ENCODE measurements around the gene IKZF1.

IKZF1 gene

GRCh38 chr7:50330696-50331095, 26.2 kb downstream of the IKZF1 start:
- DNase-seq (ENCODE audit: low spot score): no peak
- TF ChIP-seq CTCF (IDR thresholded peaks at IDR 0.05; ENCODE audit: extremely low read depth, missing control alignments): no peak

GRCh38 chr7:50331564-50332208, 27.2 kb downstream of the IKZF1 start:
- DNase-seq (ENCODE audit: low spot score): peak; percentile 62
- TF ChIP-seq CTCF (IDR thresholded peaks at IDR 0.05; ENCODE audit: extremely low read depth, missing control alignments): no peak

GRCh38 chr7:50332241-50333165, 28.0 kb downstream of the IKZF1 start:
- no peak for TF ChIP-seq CTCF (IDR thresholded peaks at IDR 0.05; ENCODE audit: extremely low read depth, missing control alignments)
- no peak for DNase-seq (ENCODE audit: low spot score)

- no peak for DNase-seq (ENCODE audit: low spot score)
- no peak for TF ChIP-seq CTCF (IDR thresholded peaks at IDR 0.05; ENCODE audit: extremely low read depth, missing control alignments)
Observed at GRCh38 chr7:50333221-50333651, 28.7 kb downstream of the IKZF1 start.

DNA sequence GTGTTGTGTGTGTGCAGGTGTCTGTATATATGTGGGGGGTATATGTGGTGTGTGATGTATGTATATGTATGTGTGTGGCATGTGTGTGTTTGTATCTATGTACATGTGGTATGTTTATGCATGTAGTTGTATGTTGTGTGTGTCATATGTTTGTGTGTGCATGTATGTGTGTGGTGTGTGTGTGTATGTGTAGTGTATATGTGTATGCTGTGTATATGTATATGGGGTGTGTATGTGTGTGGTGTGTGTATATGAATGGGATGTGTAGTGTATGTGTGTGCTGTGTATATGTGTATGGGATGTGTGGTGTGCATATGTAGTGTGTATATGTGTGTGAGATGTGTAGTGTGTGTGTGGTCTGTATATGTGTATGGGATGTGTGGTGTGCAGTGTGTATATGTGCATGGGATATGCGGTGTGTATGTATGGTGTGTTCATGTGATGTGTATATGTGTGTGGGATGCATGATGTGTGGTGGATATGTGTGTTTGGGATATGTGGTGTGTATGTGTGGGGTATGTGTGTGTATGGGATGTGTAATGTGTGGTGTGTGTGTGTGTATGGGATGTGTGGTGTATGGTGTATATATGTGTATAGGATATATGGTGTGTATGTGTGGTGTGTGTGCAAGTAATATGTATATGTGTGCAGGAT, 30.0 kb downstream of the IKZF1 start:
- TF ChIP-seq CTCF (IDR thresholded peaks at IDR 0.05; ENCODE audit: extremely low read depth, missing control alignments): no peak
- DNase-seq (ENCODE audit: low spot score): no peak

GRCh38 chr7:50335230-50335794, 30.8 kb downstream of the IKZF1 start:
- DNase-seq (ENCODE audit: low spot score): no peak
- no peak for TF ChIP-seq CTCF (IDR thresholded peaks at IDR 0.05; ENCODE audit: extremely low read depth, missing control alignments)

Data from GM20000 (cell line).